PC-9 (cell line): ENCODE measurements around the gene USP17L11. TPM values are rescaled to one million over a fixed set of nuclear protein-coding genes. Genes with fewer than 3 reads are reported as not detected.
"Not testable (repeated sequence)": the region's sequence is repeated elsewhere in the genome, so short reads cannot be mapped to it uniquely, and the experiment has no call there.

Source experiments
- Bru-seq: library from RNA; stranded (reverse); fragments of 400-500 nt; gene quantifications from one replicate; lab custom pipeline; 2021; lab: Mats Ljungman, UMichigan
- BruChase-seq, 2 experiments: library from RNA; stranded (reverse); fragments of 400-500 nt; gene quantifications; one replicate each; lab custom pipeline; 2021; lab: Mats Ljungman, UMichigan
- BruUV-seq: library from RNA; stranded (reverse); fragments of 400-500 nt; replicated peaks from 2 replicates; lab custom pipeline; 2021; lab: Mats Ljungman, UMichigan
- CTCF ChIA-PET: fragments of 300-600 bp; sonication (Branson Sonifier 250); formaldehyde crosslinking; loops from one replicate; lab custom pipeline; 2022; ENCODE audit warnings: antibody characterized with exemption; lab: Charles Lee
- POLR2A ChIA-PET: fragments of 300-600 bp; sonication (Branson Sonifier 250); formaldehyde crosslinking; loops from one replicate; lab custom pipeline; 2022; ENCODE audit warnings: antibody characterized with exemption; ENCODE audit not compliant: unreplicated experiment; lab: Charles Lee
- DNase-seq, 2 experiments: peaks; one replicate each; pipeline versions ENCODE4 v3.0.0 to v3.0.0-alpha.2; 2015 to 2022; ENCODE audit warnings: mixed read lengths in 1 of 2
- H2AFZ ChIP-seq: fragments of 200-600 bp; sonication (generic); 2 replicates; pipeline ENCODE4 v1.8.1; 2017; ENCODE audit warnings: antibody characterized with exemption
- H3F3A ChIP-seq: fragments of 200-600 bp; sonication (generic); 2 replicates; pipeline ENCODE4 v1.8.1; 2017; ENCODE audit warnings: antibody characterized with exemption, mild to moderate bottlenecking, low read depth; ENCODE audit not compliant: insufficient read depth
- H3K27ac ChIP-seq: fragments of 200-600 bp; sonication (generic); 2 replicates; pipeline ENCODE4 v1.6.1; 2016; ENCODE audit warnings: mixed run types
- H3K27me3 ChIP-seq: fragments of 200-600 bp; sonication (generic); 2 replicates; pipeline ENCODE4 v1.6.1; 2016; ENCODE audit warnings: low read depth, mixed run types; ENCODE audit not compliant: insufficient read depth
- H3K36me3 ChIP-seq: fragments of 200-600 bp; sonication (generic); 2 replicates; pipeline ENCODE4 v1.6.1; 2016; ENCODE audit warnings: low read depth, mixed run types
- H3K4me1 ChIP-seq: fragments of 200-600 bp; sonication (generic); replicated peaks from 2 replicates; pipeline ENCODE4 v1.6.1; 2016; ENCODE audit warnings: mixed run types; ENCODE audit not compliant: insufficient read depth
- H3K4me2 ChIP-seq: fragments of 200-600 bp; sonication (generic); 2 replicates; pipeline ENCODE4 v1.6.1; 2017; ENCODE audit warnings: mixed run types
- H3K4me3 ChIP-seq: fragments of 200-600 bp; sonication (generic); 2 replicates; pipeline ENCODE4 v1.6.1; 2016; ENCODE audit warnings: mixed run types
- H3K79me2 ChIP-seq: fragments of 200-600 bp; sonication (generic); 2 replicates; pipeline ENCODE4 v1.6.1; 2017; ENCODE audit warnings: low read depth, mixed run types
- H3K9me2 ChIP-seq: fragments of 200-600 bp; sonication (generic); 2 replicates; pipeline ENCODE4 v1.8.1; 2017; ENCODE audit warnings: mild to moderate bottlenecking; ENCODE audit not compliant: insufficient read depth
- H3K9me3 ChIP-seq: fragments of 200-600 bp; sonication (generic); 2 replicates; pipeline ENCODE4 v1.8.1; 2016; ENCODE audit warnings: low read depth; ENCODE audit not compliant: insufficient read depth
- H4K20me1 ChIP-seq: fragments of 200-600 bp; sonication (generic); 2 replicates; pipeline ENCODE4 v1.8.1; 2017; ENCODE audit not compliant: insufficient read depth
- intact Hi-C: fragments of 100-400 bp; cut with micrococcal nuclease; formaldehyde crosslinking; loops from one replicate; pipeline ENCODE4 v1.10.0; 2022; ENCODE audit not compliant: unreplicated experiment
- long read RNA-seq: library from polyadenylated mRNA; stranded (forward); transcript quantifications from one replicate; pipeline ENCODE4 v2.0.0, GENCODE V29; 2022
- total RNA-seq: library from RNA; stranded (reverse); gene quantifications from 2 replicates; pipeline ENCODE4 v1.2.3, GENCODE V29; 2021

Gene USP17L11, protein sequence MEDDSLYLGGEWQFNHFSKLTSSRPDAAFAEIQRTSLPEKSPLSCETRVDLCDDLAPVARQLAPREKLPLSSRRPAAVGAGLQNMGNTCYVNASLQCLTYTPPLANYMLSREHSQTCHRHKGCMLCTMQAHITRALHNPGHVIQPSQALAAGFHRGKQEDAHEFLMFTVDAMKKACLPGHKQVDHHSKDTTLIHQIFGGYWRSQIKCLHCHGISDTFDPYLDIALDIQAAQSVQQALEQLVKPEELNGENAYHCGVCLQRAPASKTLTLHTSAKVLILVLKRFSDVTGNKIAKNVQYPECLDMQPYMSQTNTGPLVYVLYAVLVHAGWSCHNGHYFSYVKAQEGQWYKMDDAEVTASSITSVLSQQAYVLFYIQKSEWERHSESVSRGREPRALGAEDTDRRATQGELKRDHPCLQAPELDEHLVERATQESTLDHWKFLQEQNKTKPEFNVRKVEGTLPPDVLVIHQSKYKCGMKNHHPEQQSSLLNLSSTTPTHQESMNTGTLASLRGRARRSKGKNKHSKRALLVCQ
- total RNA-seq (not detected in 2 replicates), Bru-seq, nascent RNA (not detected), BruChase-seq, experiment 1, labeled RNA remaining after a 2-hour chase (not detected), BruChase-seq, experiment 2, labeled RNA remaining after a 6-hour chase (not detected)
- long read RNA-seq = 0 reads

- H2AFZ ChIP-seq, H4K20me1 ChIP-seq, H3F3A ChIP-seq, intact Hi-C loops, H3K4me3 ChIP-seq, CTCF ChIA-PET, H3K27ac ChIP-seq, DNase-seq, BruUV-seq, H3K4me2 ChIP-seq, H3K36me3 ChIP-seq, H3K9me2 ChIP-seq, H3K79me2 ChIP-seq, H3K27me3 ChIP-seq, H3K9me3 ChIP-seq, H3K4me1 ChIP-seq, POLR2A ChIA-PET: not testable (repeated sequence)
These were observed at the start of gene USP17L11 for GRCh38 chr4:9215105-9215504. Gene USP17L11 (plus strand): TSS chr4:9215405. CDS start chr4:9215405, 0 bp downstream.

DNA sequence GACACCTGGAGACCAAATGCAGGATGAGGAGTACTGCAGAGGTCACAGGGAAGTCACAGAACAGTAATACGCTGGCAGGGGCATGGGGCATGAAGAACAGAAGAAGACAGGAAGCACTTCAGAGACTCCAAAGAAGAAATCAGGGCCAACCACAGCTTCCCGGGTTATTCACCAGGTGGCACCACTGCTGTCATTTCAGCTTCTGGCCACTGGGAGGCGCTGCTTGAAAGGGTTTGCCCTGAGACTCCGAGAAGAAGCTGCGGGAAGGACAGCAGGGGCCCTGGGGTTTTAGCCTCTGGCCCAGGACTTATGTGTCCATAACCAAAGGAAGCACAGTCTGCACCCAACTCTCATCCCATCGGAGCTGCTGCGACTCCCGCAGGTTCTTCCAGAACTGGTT is 49.2 kb upstream of the USP17L11 start:
- H3K9me3 ChIP-seq, H3K4me2 ChIP-seq, H3F3A ChIP-seq, intact Hi-C loops, H3K36me3 ChIP-seq, H4K20me1 ChIP-seq, H3K79me2 ChIP-seq, H3K9me2 ChIP-seq, BruUV-seq, H3K4me3 ChIP-seq, H3K27me3 ChIP-seq, H2AFZ ChIP-seq, H3K27ac ChIP-seq, H3K4me1 ChIP-seq, POLR2A ChIA-PET, CTCF ChIA-PET, DNase-seq: not testable (repeated sequence)

GRCh38 chr4:9169791-9170459 is 45.3 kb upstream of the USP17L11 start, which contains the start of gene FAM90A26:
Gene FAM90A26 (plus strand): TSS chr4:9170409. CDS start chr4:9173173, 2,764 bp downstream.
- H3K9me2 ChIP-seq, POLR2A ChIA-PET, intact Hi-C loops, BruUV-seq, H3K27me3 ChIP-seq, H3K27ac ChIP-seq, H3K4me1 ChIP-seq, DNase-seq, H3K4me3 ChIP-seq, H3K9me3 ChIP-seq, H3F3A ChIP-seq, H4K20me1 ChIP-seq, H3K36me3 ChIP-seq, CTCF ChIA-PET, H2AFZ ChIP-seq, H3K79me2 ChIP-seq, H3K4me2 ChIP-seq: not testable (repeated sequence)

GRCh38 chr4:9210357-9210756 is 4.8 kb upstream of the USP17L11 start, which contains the start of gene USP17L10:
Gene USP17L10 (plus strand): TSS chr4:9210657. CDS start chr4:9210657, 0 bp downstream.
- H3K79me2 ChIP-seq, H3K4me2 ChIP-seq, H3K36me3 ChIP-seq, H3K4me3 ChIP-seq, H2AFZ ChIP-seq, H3F3A ChIP-seq, H3K27ac ChIP-seq, DNase-seq, H3K4me1 ChIP-seq, POLR2A ChIA-PET, intact Hi-C loops, H4K20me1 ChIP-seq, H3K9me2 ChIP-seq, H3K27me3 ChIP-seq, H3K9me3 ChIP-seq, BruUV-seq, CTCF ChIA-PET: not testable (repeated sequence)

DNA sequence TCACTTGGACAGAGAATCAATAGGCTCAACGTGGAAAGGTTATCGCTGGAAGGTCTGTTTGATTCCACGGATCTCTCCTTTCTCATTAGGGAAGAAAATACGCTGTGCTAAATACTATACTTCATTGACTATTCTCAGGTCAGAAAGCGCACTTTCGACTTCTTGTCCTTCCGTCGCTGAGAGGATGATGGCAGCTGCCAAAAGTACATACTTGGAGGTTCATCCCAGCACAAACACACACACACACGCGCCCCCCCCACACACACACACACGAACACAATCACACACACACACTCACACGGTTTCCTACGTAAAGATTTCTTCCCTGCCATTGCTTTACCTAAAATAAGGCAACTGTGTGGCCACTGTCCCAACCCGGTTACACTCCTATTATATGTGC is 504 bp upstream of the USP17L11 start:
- not testable (repeated sequence) for BruUV-seq

GRCh38 chr4:9219852-9220251 is 4.6 kb downstream of the USP17L11 start, which contains the start of gene USP17L12:
Gene USP17L12 (plus strand): TSS chr4:9220152. CDS start chr4:9220152, 0 bp downstream.
- H4K20me1 ChIP-seq, H3K4me1 ChIP-seq, H3F3A ChIP-seq, H3K9me2 ChIP-seq, H3K79me2 ChIP-seq, H3K27ac ChIP-seq, H3K4me2 ChIP-seq, BruUV-seq, CTCF ChIA-PET, H2AFZ ChIP-seq, POLR2A ChIA-PET, DNase-seq, intact Hi-C loops, H3K9me3 ChIP-seq, H3K27me3 ChIP-seq, H3K4me3 ChIP-seq, H3K36me3 ChIP-seq: not testable (repeated sequence)

More for the DNA sequence above, 504 bp upstream of the USP17L11 start:
- H3K36me3 ChIP-seq, H3K9me2 ChIP-seq, H4K20me1 ChIP-seq, H2AFZ ChIP-seq, CTCF ChIA-PET, intact Hi-C loops, POLR2A ChIA-PET, DNase-seq, H3K27me3 ChIP-seq, H3F3A ChIP-seq, H3K79me2 ChIP-seq, H3K4me1 ChIP-seq, H3K4me3 ChIP-seq, H3K9me3 ChIP-seq, H3K4me2 ChIP-seq, H3K27ac ChIP-seq: not testable (repeated sequence)
